Bone marrow (tissue), 2 donors: Measurements from ENCODE around the gene HNRNPH2.

Experiments used
- DNase-seq, 2 donors: peaks; one replicate each; lab custom pipeline; 2025; lab: John Stamatoyannopoulos, UW

HNRNPH2 gene, protein sequence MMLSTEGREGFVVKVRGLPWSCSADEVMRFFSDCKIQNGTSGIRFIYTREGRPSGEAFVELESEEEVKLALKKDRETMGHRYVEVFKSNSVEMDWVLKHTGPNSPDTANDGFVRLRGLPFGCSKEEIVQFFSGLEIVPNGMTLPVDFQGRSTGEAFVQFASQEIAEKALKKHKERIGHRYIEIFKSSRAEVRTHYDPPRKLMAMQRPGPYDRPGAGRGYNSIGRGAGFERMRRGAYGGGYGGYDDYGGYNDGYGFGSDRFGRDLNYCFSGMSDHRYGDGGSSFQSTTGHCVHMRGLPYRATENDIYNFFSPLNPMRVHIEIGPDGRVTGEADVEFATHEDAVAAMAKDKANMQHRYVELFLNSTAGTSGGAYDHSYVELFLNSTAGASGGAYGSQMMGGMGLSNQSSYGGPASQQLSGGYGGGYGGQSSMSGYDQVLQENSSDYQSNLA

DNA sequence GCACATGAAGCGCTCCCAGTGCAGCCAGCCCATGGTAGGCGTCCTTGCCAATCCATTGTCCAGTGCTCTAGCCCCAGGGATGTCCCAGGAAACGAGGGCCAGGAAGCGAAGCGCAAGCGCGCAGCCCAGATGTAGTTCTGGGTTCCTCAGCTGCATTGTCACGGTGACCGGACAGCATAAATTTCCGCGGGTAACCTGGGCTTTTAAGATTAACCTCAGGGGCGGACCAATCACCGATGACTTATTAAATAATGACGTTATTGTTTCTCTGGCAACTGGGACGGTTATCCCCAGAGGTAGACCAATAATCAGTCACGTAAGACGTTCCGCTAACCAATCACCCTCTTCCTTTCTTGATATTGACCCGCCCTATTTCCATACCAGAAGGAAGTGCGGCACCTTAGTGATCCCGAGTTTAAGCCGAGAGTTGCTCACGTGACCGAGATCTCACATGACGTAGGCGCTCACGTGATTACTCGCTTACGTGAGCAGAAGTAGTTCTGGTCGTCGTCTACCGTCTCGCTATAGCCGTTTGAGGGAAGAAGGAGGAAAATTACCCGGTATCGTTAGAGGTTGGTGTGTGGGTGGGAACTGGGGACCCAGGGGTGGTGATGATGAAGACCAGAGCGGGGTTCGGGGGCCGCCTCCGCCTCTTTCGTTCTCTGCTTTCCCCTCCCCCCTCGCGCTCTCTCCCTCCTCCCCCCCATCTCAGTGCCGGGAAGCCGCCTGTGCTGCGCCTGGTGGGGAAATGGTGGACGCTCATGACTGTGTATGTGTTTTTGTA, at the start of gene HNRNPH2, which contains the start of gene GLA:
Gene HNRNPH2 (plus strand): TSS at position 475 of the 784 bp plus-strand sequence. CDS start 3,767 bp downstream, outside the sequence.
Gene GLA (minus strand): TSS at position 178 of the 784 bp plus-strand sequence. CDS start 22 bp downstream, at position 156.
- peak; percentile 70 to 95 for DNase-seq

DNA sequence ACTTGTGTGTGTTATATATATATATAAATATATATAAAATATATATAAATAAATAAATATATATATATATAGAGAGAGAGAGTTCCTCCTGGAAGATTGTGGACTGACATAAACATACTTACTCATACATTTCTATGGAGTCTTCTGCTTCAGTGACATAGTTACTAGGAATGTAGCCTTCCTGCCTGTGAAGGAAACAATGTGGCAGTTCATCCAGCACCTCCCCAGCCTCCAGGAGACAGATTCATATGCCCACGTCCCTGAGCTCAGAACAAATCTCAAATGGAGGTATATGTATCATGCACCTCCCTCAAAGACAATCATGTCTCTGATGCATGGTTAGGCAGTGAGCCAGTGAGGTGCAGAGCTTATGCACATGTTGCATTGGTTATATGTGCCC, 48.1 kb upstream of the HNRNPH2 start:
- no peak for DNase-seq

- no peak for DNase-seq
Observed at GRCh38 chrX:101360390-101360789, 47.6 kb upstream of the HNRNPH2 start.

DNA sequence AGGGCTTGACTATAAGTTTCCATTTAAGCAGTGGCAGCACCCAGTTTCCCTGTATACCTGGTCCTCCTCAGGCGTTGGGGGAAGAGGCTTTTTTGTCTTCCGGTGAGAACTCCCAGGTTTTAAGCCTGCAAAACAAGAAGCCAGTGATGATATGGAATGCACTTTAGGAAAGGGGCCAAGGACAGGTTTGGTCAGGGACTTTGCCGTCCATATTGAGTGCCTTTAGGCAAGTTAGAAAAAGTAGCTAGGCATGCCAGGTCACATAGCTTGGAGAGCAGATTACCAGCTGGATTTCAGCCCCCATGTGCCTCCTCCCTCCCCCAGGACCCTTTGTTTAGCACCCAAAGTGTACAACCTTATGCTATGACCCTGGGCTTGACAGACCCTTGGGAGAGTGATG, 45.9 kb upstream of the HNRNPH2 start:
- no peak for DNase-seq

DNA sequence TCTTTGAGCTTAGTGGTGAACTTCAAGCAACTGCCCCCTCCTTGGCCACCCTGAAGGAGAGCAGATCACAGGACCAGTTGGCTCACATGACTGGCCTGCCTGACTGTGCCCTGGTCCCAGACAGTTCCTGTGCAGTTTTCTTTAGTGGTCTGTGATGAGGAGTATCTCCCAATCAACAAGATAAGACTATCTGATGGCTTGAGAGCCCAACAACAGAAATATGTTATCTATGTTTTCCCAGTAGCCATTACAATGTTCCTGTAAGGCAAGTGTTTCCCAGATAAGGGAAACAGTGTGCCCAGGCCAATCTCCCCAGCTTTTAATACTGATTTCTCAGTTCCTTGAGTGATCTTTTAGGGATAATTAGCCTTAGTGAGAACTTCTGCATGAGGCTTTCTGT, 45.3 kb upstream of the HNRNPH2 start:
- DNase-seq, result no peak

DNA sequence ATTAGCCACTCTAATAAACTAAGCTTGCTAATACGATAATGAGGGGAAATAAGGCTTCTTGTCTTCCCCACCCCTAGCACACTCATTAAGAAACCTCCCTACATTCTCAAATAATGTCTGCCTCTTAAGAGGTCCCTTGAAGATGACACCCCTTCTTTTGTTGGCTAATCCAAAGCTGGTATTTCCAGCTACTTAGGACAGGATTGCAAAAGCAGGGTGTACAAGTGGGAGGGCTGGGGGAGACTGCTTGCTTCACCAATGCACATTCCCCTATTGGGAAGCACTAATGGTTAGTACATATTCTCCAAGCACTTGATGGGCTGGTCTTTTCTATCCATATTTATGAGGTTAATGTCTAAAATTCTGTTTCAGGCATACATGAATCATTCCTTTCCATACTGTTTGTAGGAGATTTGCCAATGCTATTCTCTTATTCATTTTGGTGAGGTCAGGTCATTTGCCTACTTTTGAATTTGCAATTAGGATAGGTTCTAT, 42.7 kb upstream of the HNRNPH2 start:
- no peak for DNase-seq

DNA sequence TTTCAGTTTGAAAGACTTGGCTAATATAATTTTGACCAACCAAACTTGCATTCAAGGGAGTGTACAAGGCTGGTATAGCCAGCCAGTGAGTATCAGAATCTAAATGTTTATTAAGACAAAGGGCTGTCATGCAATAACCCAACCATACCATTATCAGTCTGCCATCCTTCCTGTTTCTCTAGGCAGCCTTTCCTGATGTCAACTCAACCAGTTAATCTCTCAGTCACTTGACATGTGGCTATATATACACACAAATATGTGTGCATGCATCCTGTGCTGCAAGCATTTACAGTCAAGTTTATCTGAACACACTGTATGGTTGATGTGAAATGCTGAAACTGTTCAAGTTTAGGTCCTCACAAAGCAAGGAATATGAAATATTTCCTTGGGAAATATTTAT, 39.2 kb upstream of the HNRNPH2 start:
- peak in 1 of 2 donors; percentile 84 for DNase-seq

GRCh38 chrX:101369687-101370086, 38.3 kb upstream of the HNRNPH2 start:
- DNase-seq, result no peak

- no peak for DNase-seq
Observed at GRCh38 chrX:101370888-101371504, 37.0 kb upstream of the HNRNPH2 start.

DNA sequence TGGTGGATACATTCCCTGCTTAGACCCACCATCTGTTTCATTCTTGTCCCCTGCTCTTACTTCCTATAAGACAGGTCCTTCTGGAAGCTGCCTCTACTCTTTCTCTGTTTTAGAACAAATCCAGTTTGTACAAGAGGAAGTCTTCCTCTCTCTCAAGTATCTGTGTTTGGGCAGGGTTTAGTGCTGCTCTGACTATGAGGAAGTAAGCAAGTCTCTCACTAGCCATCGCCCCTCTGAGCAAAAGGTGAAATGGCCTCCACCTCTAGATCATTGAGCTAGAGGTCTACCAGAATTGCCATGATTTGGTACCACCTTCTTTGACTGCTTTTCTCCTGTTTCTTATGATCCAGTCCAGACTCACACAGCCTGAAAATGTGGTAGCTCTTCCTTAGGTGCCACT, 30.5 kb upstream of the HNRNPH2 start:
- no peak for DNase-seq

GRCh38 chrX:101383679-101384205, 24.3 kb upstream of the HNRNPH2 start:
- no peak for DNase-seq

DNA sequence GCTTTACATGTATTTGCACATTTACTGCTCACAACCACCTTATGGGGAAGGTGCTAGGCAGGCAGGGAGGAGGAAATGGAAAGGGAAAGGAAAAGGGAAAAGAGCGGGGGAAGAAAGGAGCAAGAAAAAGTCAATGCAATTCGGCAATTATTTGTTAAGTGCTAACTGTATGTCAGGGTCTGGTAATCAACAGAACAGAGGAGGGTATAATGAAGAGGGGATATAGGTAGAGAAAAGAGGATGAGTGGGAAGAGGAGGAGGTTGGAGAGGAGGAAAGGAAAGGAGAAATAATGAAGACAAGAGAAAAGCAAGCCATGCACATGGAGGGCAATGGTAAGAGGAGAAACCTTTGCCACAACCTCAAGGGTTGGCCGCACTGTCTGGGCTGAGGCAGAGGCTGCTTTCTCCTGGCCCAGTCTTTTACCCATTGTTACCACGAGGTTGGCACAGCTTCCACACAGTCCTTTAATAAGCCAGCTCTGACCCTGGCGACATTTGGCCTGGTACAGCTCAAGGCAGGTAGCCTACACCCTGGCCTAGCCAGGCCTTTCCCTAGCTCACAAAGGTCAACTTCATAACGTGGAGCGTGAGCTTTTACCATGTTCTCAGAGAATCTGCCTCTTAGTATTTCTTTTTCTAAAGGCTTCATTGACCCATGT, 22.9 kb upstream of the HNRNPH2 start:
- DNase-seq, result no peak

GRCh38 chrX:101385795-101386541, 22.1 kb upstream of the HNRNPH2 start, which contains the start of gene BTK:
TSS of gene BTK (minus strand) at chrX:101386191. CDS start at chrX:101375284, 10,907 bp downstream.
- DNase-seq, result peak; percentile 6 to 74

DNA sequence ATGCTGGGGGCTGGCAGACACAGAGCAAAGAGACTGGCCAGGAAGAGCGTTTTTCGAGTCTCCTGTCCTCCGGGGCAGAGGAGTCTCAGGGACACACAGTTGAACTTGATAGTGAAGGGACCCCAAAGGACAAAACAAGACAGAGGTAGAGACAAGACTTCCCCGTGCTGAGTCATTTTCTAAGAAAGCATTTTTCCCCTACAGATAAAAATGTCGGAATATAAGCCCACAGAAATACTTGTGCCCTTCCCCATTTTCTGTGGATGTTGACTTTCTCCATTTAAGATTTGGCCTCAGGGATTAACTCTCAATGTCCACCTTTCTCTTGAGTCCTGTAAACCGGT, 21.5 kb upstream of the HNRNPH2 start:
- no peak for DNase-seq

GRCh38 chrX:101388604-101389003, 19.4 kb upstream of the HNRNPH2 start:
- no peak for DNase-seq

GRCh38 chrX:101390664-101391525, 17.1 kb upstream of the HNRNPH2 start, which contains the start of gene RPL36A:
TSS of gene RPL36A (plus strand) at chrX:101391011. CDS start at chrX:101391044, 33 bp downstream.
- DNase-seq, result peak; percentile 12 to 85

GRCh38 chrX:101391831-101392230, 16.2 kb upstream of the HNRNPH2 start:
- no peak for DNase-seq

- no peak for DNase-seq
Observed at GRCh38 chrX:101393530-101394305, 14.3 kb upstream of the HNRNPH2 start.

DNA sequence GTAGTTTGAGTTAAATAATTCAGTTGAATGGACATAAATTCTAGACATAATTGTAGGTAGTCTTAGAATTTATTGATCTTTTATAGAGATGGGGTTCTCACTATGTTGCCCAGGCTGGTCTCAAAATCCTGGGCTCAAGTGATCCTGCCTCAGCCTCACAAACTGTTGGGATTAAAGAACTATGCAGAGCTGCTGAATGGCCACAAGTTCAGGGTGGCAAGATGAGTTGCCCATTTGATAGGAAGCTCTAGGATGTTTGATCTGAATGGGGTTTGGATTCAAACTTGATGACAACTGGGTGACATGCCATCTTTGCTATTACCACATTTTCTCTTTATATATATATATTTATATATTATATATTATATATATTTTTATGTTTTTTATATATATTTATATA, 13.7 kb upstream of the HNRNPH2 start:
- no peak for DNase-seq
